IMR-90 (cell line): ENCODE results near the gene KANSL1L.
"Not testable (repeated sequence)": the region's sequence is repeated elsewhere in the genome, so short reads cannot be mapped to it uniquely, and the experiment has no call there.

Experiments used
- BHLHE40 ChIP-seq: fragments of 150-350 bp; IDR thresholded peaks from 2 replicates; pipeline ENCODE4 v1.6.1; 2016; ENCODE audit warnings: mild to moderate bottlenecking, low read depth, low read length
- CHD1 ChIP-seq: IDR thresholded peaks from 2 replicates; pipeline ENCODE4 v1.6.1; 2012; ENCODE audit warnings: low read depth, low read length, improper control_type of control experiment
- CTCF ChIP-seq: conservative IDR thresholded peaks from 2 replicates; pipeline ENCODE4 v1.5.1; 2012; ENCODE audit warnings: mild to moderate bottlenecking, low read depth, low read length, improper control_type of control experiment
- MAFK ChIP-seq: IDR thresholded peaks from 2 replicates; pipeline ENCODE4 v1.6.1; 2012; ENCODE audit warnings: low read depth, low read length, improper control_type of control experiment
- POLR2A ChIP-seq: IDR thresholded peaks from 2 replicates; pipeline ENCODE4 v1.6.1; 2012; ENCODE audit warnings: mild to moderate bottlenecking, low read depth, low read length
- RCOR1 ChIP-seq: IDR thresholded peaks from 2 replicates; pipeline ENCODE4 v1.6.1; 2012; ENCODE audit warnings: mild to moderate bottlenecking, low read length, improper control_type of control experiment; ENCODE audit not compliant: insufficient replicate concordance
- RFX5 ChIP-seq: IDR thresholded peaks from 2 replicates; pipeline ENCODE4 v1.8.0; 2012; ENCODE audit warnings: low read depth, mild to moderate bottlenecking, low read length, moderate library complexity
- SMC3 ChIP-seq: fragments of 150-350 bp; IDR thresholded peaks from 2 replicates; pipeline ENCODE4 v1.6.1; 2016; ENCODE audit warnings: low read depth, mild to moderate bottlenecking, antibody characterized with exemption, low read length, moderate library complexity

- TF ChIP-seq CTCF, RFX5, CHD1, POLR2A, MAFK, BHLHE40, RCOR1, SMC3: not testable (repeated sequence)
Measured at GRCh38 chr2:210177115-210177514, 5.9 kb upstream of the KANSL1L start.
